Suprapubic skin (tissue), 4 donors: ENCODE data around the gene SCTR. TPM values are rescaled to one million over a fixed set of nuclear protein-coding genes. Genes with fewer than 3 reads are reported as not detected.

ENCODE experiments used
- DNase-seq, 2 donors: peaks; one replicate each; pipeline ENCODE4 v3.0.0-alpha.2; 2019; ENCODE audit warnings: low spot score in 2 of 2
- H3K27ac ChIP-seq: fragments of 200-600 bp; sonication (generic); one replicate; pipeline ENCODE4 v1.5.1; 2019
- H3K27me3 ChIP-seq: fragments of 200-600 bp; sonication (generic); one replicate; pipeline ENCODE4 v1.5.1; 2019
- H3K36me3 ChIP-seq: fragments of 200-600 bp; sonication (generic); one replicate; pipeline ENCODE4 v1.5.1; 2019
- H3K4me1 ChIP-seq: fragments of 200-600 bp; sonication (generic); one replicate; pipeline ENCODE4 v1.5.1; 2019
- H3K4me3 ChIP-seq: fragments of 200-600 bp; sonication (generic); one replicate; pipeline ENCODE4 v1.5.1; 2019; ENCODE audit warnings: mild to moderate bottlenecking
- H3K9me3 ChIP-seq: fragments of 200-600 bp; sonication (generic); one replicate; pipeline ENCODE4 v1.5.1; 2019
- CTCF ChIP-seq, 2 donors: fragments of 200-600 bp in 1 of 2; fragments of 450-650 bp in 1 of 2; sonication (generic) in 1 of 2; IDR thresholded peaks; one replicate each; pipeline ENCODE4 v1.5.1; 2016 to 2019; ENCODE audit warnings: antibody characterized with exemption in 2 of 2, mild to moderate bottlenecking in 1 of 2, moderate library complexity in 1 of 2
- EP300 ChIP-seq: sonication (generic); formaldehyde crosslinking; IDR thresholded peaks from one replicate; pipeline ENCODE4 v1.6.1; 2017; ENCODE audit warnings: antibody characterized with exemption
- POLR2A ChIP-seq, 2 donors: fragments of 450-650 bp; IDR thresholded peaks; one replicate each; pipeline ENCODE4 v1.6.1; 2017; ENCODE audit warnings: antibody characterized with exemption in 2 of 2, mild to moderate bottlenecking in 2 of 2, moderate library complexity in 2 of 2
- POLR2AphosphoS5 ChIP-seq, 3 donors: sonication (generic); formaldehyde crosslinking; IDR thresholded peaks; one replicate each; pipeline ENCODE4 v1.6.1; 2017; ENCODE audit warnings: antibody characterized with exemption in 3 of 3
- WGBS: methylation state at CpG from one replicate; pipeline ENCODE4 v1.1.5; 2018; 5-methylcytosine and 5-hydroxymethylcytosine counted together
- total RNA-seq, 4 donors: library from RNA; depleted of rRNA; stranded (reverse); fragments of >200 nt; gene quantifications; one replicate each; pipeline ENCODE4 v1.1.0, GENCODE V29; 2016

The SCTR gene
- total RNA-seq, 4 donors from 2014 or later = not detected

DNA sequence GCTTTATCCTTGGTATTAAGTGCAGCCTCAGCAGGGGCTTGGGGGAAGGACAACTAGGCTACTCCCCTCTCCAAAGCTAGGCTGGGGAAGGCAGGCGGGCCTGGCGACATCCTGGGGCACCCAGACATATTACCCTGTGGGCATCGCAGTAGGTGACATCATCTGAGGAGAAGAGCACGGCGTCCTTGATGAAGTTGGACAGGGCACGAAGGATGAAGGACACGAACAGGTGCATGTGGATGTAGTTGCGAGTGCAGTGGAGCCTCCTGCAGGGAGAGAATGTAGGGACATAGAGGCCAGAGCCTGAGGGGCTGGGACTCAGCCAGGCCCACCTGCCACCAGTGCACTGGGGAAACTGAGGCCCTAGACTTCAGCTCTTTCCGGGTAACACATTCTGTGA, 60.3 kb downstream of the SCTR start:
- no peaks in the 10 kb centered on the region for H3K36me3 ChIP-seq
- H3K4me3 ChIP-seq = no peak overlapping the region
- no peak overlapping the region for H3K27ac ChIP-seq
- 88% methylated on average over 9 of the region's 9 CpGs for WGBS
- TF ChIP-seq POLR2A (IDR thresholded peaks at IDR 0.05) (no peak), CTCF (IDR thresholded peaks at IDR 0.05) (no peak)
- H3K4me1 ChIP-seq = no peaks in the 10 kb centered on the region
- DNase-seq = no peak
- no peaks in the 10 kb centered on the region for H3K27me3 ChIP-seq
- no peaks in the 10 kb centered on the region for H3K9me3 ChIP-seq

- H3K4me3 ChIP-seq = no peak overlapping the region
- H3K4me1 ChIP-seq = no peaks in the 10 kb centered on the region
- H3K27me3 ChIP-seq = no peaks in the 10 kb centered on the region
- TF ChIP-seq POLR2AphosphoS5 (IDR thresholded peaks at IDR 0.05) (no peak), EP300 (no peak), CTCF (IDR thresholded peaks at IDR 0.05) (no peak), POLR2A (IDR thresholded peaks at IDR 0.05) (no peak)
- DNase-seq = no peak
- WGBS = 77% methylated on average over 4 of the region's 4 CpGs
- no peak overlapping the region for H3K27ac ChIP-seq
- H3K9me3 ChIP-seq = no peaks in the 10 kb centered on the region
- no peaks in the 10 kb centered on the region for H3K36me3 ChIP-seq
Observed at GRCh38 chr2:119463136-119463535, 61.1 kb downstream of the SCTR start.

DNA sequence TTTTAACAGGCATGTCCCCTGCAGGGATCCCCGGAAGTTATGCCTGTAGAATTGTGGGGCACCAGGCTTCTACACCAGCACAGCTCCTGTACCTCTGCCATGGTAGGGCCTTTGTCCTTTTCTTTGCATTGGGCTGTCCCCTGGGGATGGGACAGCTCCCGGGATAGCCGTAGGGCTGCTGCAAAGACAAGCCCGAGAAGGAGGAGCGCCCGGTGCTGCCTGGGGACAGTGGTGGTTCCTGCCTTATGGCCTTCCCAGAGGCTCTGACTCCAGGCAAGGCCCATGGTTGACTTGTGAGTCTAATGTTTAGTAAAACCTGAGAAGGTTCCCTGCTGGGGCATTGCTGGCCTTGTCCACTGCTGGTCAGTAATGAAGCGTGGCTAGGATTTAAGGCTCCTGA, 61.7 kb downstream of the SCTR start:
- WGBS = 85% methylated on average over 4 of the region's 7 CpGs
- H3K27me3 ChIP-seq = no peaks in the 10 kb centered on the region

GRCh38 chr2:119461811-119462210, 62.5 kb downstream of the SCTR start:
- H3K4me1 ChIP-seq = no peaks in the 10 kb centered on the region
- DNase-seq = peak in 1 of 2 donors; percentile 30
- TF ChIP-seq POLR2A (IDR thresholded peaks at IDR 0.05) = no peak
- TF ChIP-seq CTCF (IDR thresholded peaks at IDR 0.05) = no peak
- no peak for TF ChIP-seq POLR2AphosphoS5 (IDR thresholded peaks at IDR 0.05)
- TF ChIP-seq EP300 = no peak
- H3K27ac ChIP-seq = no peak overlapping the region
- H3K36me3 ChIP-seq = no peaks in the 10 kb centered on the region
- H3K9me3 ChIP-seq = no peaks in the 10 kb centered on the region
- WGBS = 88% methylated on average over 5 of the region's 5 CpGs
- no peaks in the 10 kb centered on the region for H3K27me3 ChIP-seq
- no peak overlapping the region for H3K4me3 ChIP-seq

More for the DNA sequence above, 61.7 kb downstream of the SCTR start:
- H3K9me3 ChIP-seq = no peaks in the 10 kb centered on the region
- no peak for TF ChIP-seq POLR2AphosphoS5 (IDR thresholded peaks at IDR 0.05)
- no peak for TF ChIP-seq EP300
- no peak for TF ChIP-seq POLR2A (IDR thresholded peaks at IDR 0.05)
- TF ChIP-seq CTCF (IDR thresholded peaks at IDR 0.05) = no peak
- H3K4me3 ChIP-seq = no peak overlapping the region
- no peaks in the 10 kb centered on the region for H3K4me1 ChIP-seq
- no peak overlapping the region for H3K27ac ChIP-seq
- peak in 1 of 2 donors; percentile 30 for DNase-seq
- H3K36me3 ChIP-seq = no peaks in the 10 kb centered on the region

DNA sequence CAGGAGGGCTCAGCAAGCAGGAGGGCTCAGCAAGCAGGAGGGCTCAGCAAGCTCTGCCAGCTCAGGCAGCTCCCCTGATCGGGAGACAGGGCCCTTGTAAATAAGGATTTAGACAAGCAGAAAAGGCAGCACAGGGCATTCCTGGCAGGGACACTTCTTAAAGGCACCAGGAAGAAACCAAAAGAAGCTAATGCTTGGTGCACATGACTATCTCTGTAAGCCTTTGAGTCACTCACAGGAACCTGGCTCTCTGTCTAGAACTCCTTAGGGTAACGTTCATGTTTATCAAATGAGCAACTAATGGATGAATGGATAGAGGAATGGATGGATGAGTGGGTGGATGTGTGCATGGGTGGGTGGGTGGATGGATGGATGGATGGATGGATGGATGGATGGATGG, 64.2 kb downstream of the SCTR start:
- WGBS = 74% methylated on average over 2 of the region's 2 CpGs
- no peak for DNase-seq
- H3K4me3 ChIP-seq = no peak overlapping the region

More for the DNA sequence above, 64.2 kb downstream of the SCTR start:
- Histone ChIP-seq H3K27ac (no peak overlapping the region), H3K4me1 (no peaks in the 10 kb centered on the region), H3K27me3 (no peaks in the 10 kb centered on the region), H3K36me3 (no peaks in the 10 kb centered on the region), H3K9me3 (no peaks in the 10 kb centered on the region)
- TF ChIP-seq POLR2AphosphoS5 (IDR thresholded peaks at IDR 0.05) (no peak), EP300 (no peak), CTCF (IDR thresholded peaks at IDR 0.05) (no peak), POLR2A (IDR thresholded peaks at IDR 0.05) (no peak)
